Measurements from ENCODE around the gene MTA1.

The MTA1 gene

GRCh38 chr14:105447651-105448640 lies 28.3 kb downstream of the MTA1 start:
- DNase-seq, result no peak

- no peak for DNase-seq
These were observed 29.1 kb downstream of the MTA1 start for GRCh38 chr14:105448706-105449111.

GRCh38 chr14:105449276-105450122 lies 29.9 kb downstream of the MTA1 start:
- no peak for DNase-seq

GRCh38 chr14:105450123-105450505 lies 30.5 kb downstream of the MTA1 start:
- DNase-seq, result no peak

GRCh38 chr14:105450864-105451720 lies 31.5 kb downstream of the MTA1 start:
- DNase-seq, result no peak

GRCh38 chr14:105452963-105453362 lies 33.3 kb downstream of the MTA1 start:
- DNase-seq, result no peak

GRCh38 chr14:105453847-105454246 lies 34.2 kb downstream of the MTA1 start:
- DNase-seq, result no peak

GRCh38 chr14:105455086-105455640 lies 35.5 kb downstream of the MTA1 start:
- no peak for DNase-seq

GRCh38 chr14:105455766-105456660 lies 36.4 kb downstream of the MTA1 start:
- no peak for DNase-seq

- DNase-seq, result no peak
These were observed 37.4 kb downstream of the MTA1 start for GRCh38 chr14:105456736-105457617.

GRCh38 chr14:105458010-105458409 lies 38.4 kb downstream of the MTA1 start:
- no peak for DNase-seq

- no peak for DNase-seq
These were observed 38.9 kb downstream of the MTA1 start for GRCh38 chr14:105458571-105458970.

- DNase-seq, result no peak
These were observed 40.5 kb downstream of the MTA1 start for GRCh38 chr14:105460116-105460515.

- DNase-seq, result no peak
These were observed 41.0 kb downstream of the MTA1 start for GRCh38 chr14:105460616-105461015.

GRCh38 chr14:105461903-105462302 lies 42.3 kb downstream of the MTA1 start:
- DNase-seq, result no peak

- no peak for DNase-seq
These were observed 44.9 kb downstream of the MTA1 start for GRCh38 chr14:105464501-105464900.

GRCh38 chr14:105465209-105466031 lies 45.8 kb downstream of the MTA1 start:
- no peak for DNase-seq

GRCh38 chr14:105466531-105467248 lies 47.1 kb downstream of the MTA1 start:
- DNase-seq, result no peak
